ENCODE measurements around the gene SCN4B.

SCN4B gene

GRCh38 chr11:118095967-118096367 is 56.7 kb downstream of the SCN4B start:
- H2AFZ ChIP-seq (ENCODE audit: low read length): no peak overlapping the region
- H4K20me1 ChIP-seq (ENCODE audit: insufficient read depth, low read length, poor library complexity, severe bottlenecking): no peaks in the 10 kb centered on the region
- no peaks in the 10 kb centered on the region for H3K27me3 ChIP-seq (ENCODE audit: insufficient read depth, low read length, poor library complexity, severe bottlenecking)
- H3K79me2 ChIP-seq (ENCODE audit: insufficient read depth, low read length): no peaks in the 10 kb centered on the region
- no peak overlapping the region for H3K9ac ChIP-seq (ENCODE audit: low read depth, low read length, poor library complexity, severe bottlenecking)
- H3F3A ChIP-seq (ENCODE audit: low read depth): no peaks in the 10 kb centered on the region
- no peak overlapping the region for H3K4me3 ChIP-seq (ENCODE audit: low read length, poor library complexity, severe bottlenecking)
- H3K36me3 ChIP-seq (ENCODE audit: insufficient read depth, low read length): no peaks in the 10 kb centered on the region
- TF ChIP-seq CTCF (conservative IDR thresholded peaks at IDR 0.05; ENCODE audit: low read length): no peak
- no peak for TF ChIP-seq EZH2phosphoT487 (IDR thresholded peaks at IDR 0.05; ENCODE audit: borderline replicate concordance)
- H3K4me1 ChIP-seq (ENCODE audit: insufficient read depth, low read length, poor library complexity, severe bottlenecking): no peaks in the 10 kb centered on the region
- H3K9me2 ChIP-seq (replicated peaks; ENCODE audit: low read depth, low read length): no peaks in the 10 kb centered on the region
- H3K4me2 ChIP-seq (ENCODE audit: low read depth, low read length, poor library complexity, severe bottlenecking): no peak overlapping the region
- no peaks in the 10 kb centered on the region for H3K9me3 ChIP-seq (ENCODE audit: insufficient read depth, low read depth, low read length)

GRCh38 chr11:118095493-118095892 is 57.1 kb downstream of the SCN4B start:
- Histone ChIP-seq H3K36me3 (ENCODE audit: insufficient read depth, low read length) (no peaks in the 10 kb centered on the region), H3K4me3 (ENCODE audit: low read length, poor library complexity, severe bottlenecking) (no peak overlapping the region), H3K79me2 (ENCODE audit: insufficient read depth, low read length) (no peaks in the 10 kb centered on the region), H3K9ac (ENCODE audit: low read depth, low read length, poor library complexity, severe bottlenecking) (no peak overlapping the region), H3K27me3 (ENCODE audit: insufficient read depth, low read length, poor library complexity, severe bottlenecking) (no peaks in the 10 kb centered on the region), H3K4me2 (ENCODE audit: low read depth, low read length, poor library complexity, severe bottlenecking) (no peak overlapping the region), H3K4me1 (ENCODE audit: insufficient read depth, low read length, poor library complexity, severe bottlenecking) (no peaks in the 10 kb centered on the region), H3K9me3 (ENCODE audit: insufficient read depth, low read depth, low read length) (no peaks in the 10 kb centered on the region), H3F3A (ENCODE audit: low read depth) (no peaks in the 10 kb centered on the region), H2AFZ (ENCODE audit: low read length) (no peak overlapping the region), H3K9me2 (replicated peaks; ENCODE audit: low read depth, low read length) (no peaks in the 10 kb centered on the region), H4K20me1 (ENCODE audit: insufficient read depth, low read length, poor library complexity, severe bottlenecking) (no peaks in the 10 kb centered on the region)
- TF ChIP-seq CTCF (conservative IDR thresholded peaks at IDR 0.05; ENCODE audit: low read length) (no peak), EZH2phosphoT487 (IDR thresholded peaks at IDR 0.05; ENCODE audit: borderline replicate concordance) (no peak)

- no peak for TF ChIP-seq EZH2phosphoT487 (IDR thresholded peaks at IDR 0.05; ENCODE audit: borderline replicate concordance)
- no peak for TF ChIP-seq CTCF (conservative IDR thresholded peaks at IDR 0.05; ENCODE audit: low read length)
- Histone ChIP-seq H3K4me2 (ENCODE audit: low read depth, low read length, poor library complexity, severe bottlenecking) (no peak overlapping the region), H3K4me3 (ENCODE audit: low read length, poor library complexity, severe bottlenecking) (no peak overlapping the region), H4K20me1 (ENCODE audit: insufficient read depth, low read length, poor library complexity, severe bottlenecking) (no peaks in the 10 kb centered on the region), H3K79me2 (ENCODE audit: insufficient read depth, low read length) (no peaks in the 10 kb centered on the region), H3K27me3 (ENCODE audit: insufficient read depth, low read length, poor library complexity, severe bottlenecking) (no peaks in the 10 kb centered on the region), H3F3A (ENCODE audit: low read depth) (no peaks in the 10 kb centered on the region), H3K9me3 (ENCODE audit: insufficient read depth, low read depth, low read length) (no peaks in the 10 kb centered on the region), H3K4me1 (ENCODE audit: insufficient read depth, low read length, poor library complexity, severe bottlenecking) (no peaks in the 10 kb centered on the region), H3K9ac (ENCODE audit: low read depth, low read length, poor library complexity, severe bottlenecking) (no peak overlapping the region), H3K9me2 (replicated peaks; ENCODE audit: low read depth, low read length) (no peaks in the 10 kb centered on the region), H3K36me3 (ENCODE audit: insufficient read depth, low read length) (no peaks in the 10 kb centered on the region), H2AFZ (ENCODE audit: low read length) (no peak overlapping the region)
Measured at GRCh38 chr11:118092907-118093571, 59.6 kb downstream of the SCN4B start.

All from Loucy (cell line).